Adrenal gland (tissue), 5 donors: ENCODE measurements around the gene NFKBIA.

ENCODE experiments used
- CTCF ChIP-seq, 6 experiments: fragments of 450-650 bp in 4 of 6; fragments of 200-600 bp in 2 of 6; sonication (generic) in 1 of 6; IDR thresholded peaks; 1 replicate in 5 of 6; 2 replicates in 1 of 6; pipeline versions ENCODE4 v1.5.1 to v1.8.0; 2016 to 2021; ENCODE audit warnings: antibody characterized with exemption in 6 of 6, mild to moderate bottlenecking in 2 of 6, moderate library complexity in 1 of 6
- POLR2A ChIP-seq, 2 donors: fragments of 450-650 bp; IDR thresholded peaks; one replicate each; pipeline ENCODE4 v1.6.1; 2017; ENCODE audit warnings: antibody characterized with exemption in 2 of 2, mild to moderate bottlenecking in 2 of 2, moderate library complexity in 1 of 2
- donor health status: DM: no; HTN: no; CAD: no.

- TF ChIP-seq CTCF (IDR thresholded peaks at IDR 0.05) = no peak
- TF ChIP-seq POLR2A (IDR thresholded peaks at IDR 0.05) = no peak
These were observed 10.7 kb downstream of the NFKBIA start for GRCh38 chr14:35393826-35394225.
